ENCODE results near the gene STAC3. TPM values are rescaled to one million over a fixed set of nuclear protein-coding genes. Genes with fewer than 3 reads are reported as not detected.

Gene STAC3
- total and polyA plus RNA-seq, 10 of the 15 experiments (the other 5 are each of a cell fraction or from before 2014, with no cell fraction given) = 0.49 to 9.9 (median 3.8) TPM

GRCh38 chr12:57209916-57210315, 41.1 kb downstream of the STAC3 start (continued):
- TF ChIP-seq RUNX3 (IDR thresholded peaks at IDR 0.05; ENCODE audit: low read length) (no peak), NFYA (IDR thresholded peaks at IDR 0.05; ENCODE audit: borderline replicate concordance, low read depth, low read length) (no peak), ZZZ3 (IDR thresholded peaks at IDR 0.05; ENCODE audit: control insufficient read depth, insufficient read length, low read depth) (no peak), ZBED1 (IDR thresholded peaks at IDR 0.05; ENCODE audit: borderline replicate concordance) (no peak)

- Histone ChIP-seq H3K36me3 (ENCODE audit: control insufficient read depth in 2 of 2, insufficient read depth in 2 of 2, low read length in 1 of 2) (no peaks in the 10 kb centered on the region), H3K9ac (ENCODE audit: control insufficient read depth, insufficient read depth, low read length) (no peak overlapping the region), H3K79me2 (ENCODE audit: control insufficient read depth, insufficient read depth, low read length) (no peaks in the 10 kb centered on the region), H3K27ac (ENCODE audit: control insufficient read depth, insufficient read depth) (no peak overlapping the region), H4K20me1 (ENCODE audit: control insufficient read depth, insufficient read depth) (no peaks in the 10 kb centered on the region), H3K27me3 (replicated peaks in 1 of 2; ENCODE audit: control insufficient read depth in 2 of 2, insufficient read depth in 2 of 2, low read length in 1 of 2) (no peaks in the 10 kb centered on the region; a peak in 1 of 4 replicates), H2AFZ (ENCODE audit: control insufficient read depth, low read depth, low read length) (no peak overlapping the region), H3K4me2 (ENCODE audit: control insufficient read depth, insufficient read depth) (no peak overlapping the region), H3K4me3 (no peak overlapping the region), H3K4me1 (ENCODE audit: control insufficient read depth, insufficient read depth, low read length) (no peaks in the 10 kb centered on the region), H3K9me3 (replicated peaks; ENCODE audit: control insufficient read depth, insufficient read depth, low read length) (no peaks in the 10 kb centered on the region)
- intact Hi-C loops (cut with micrococcal nuclease; ENCODE audit: unreplicated experiment) = no loop called here
- 66% methylated on average over 21 of the region's 22 CpGs for WGBS (ENCODE audit: insufficient coverage, insufficient replicate concordance, low lambda C conversion rate, missing lambda C conversion rate)
- POLR2A ChIA-PET = no interaction called here
- RAD21 ChIA-PET (ENCODE audit: unreplicated experiment) = no interaction called here
- TF ChIP-seq ATF7 (IDR thresholded peaks at IDR 0.05; ENCODE audit: low read depth) (no peak), NR2C2 (IDR thresholded peaks at IDR 0.05; ENCODE audit: borderline replicate concordance, control insufficient read depth, insufficient read length, low read depth) (no peak), ZBTB4 (CRISPR knock-in tag; IDR thresholded peaks at IDR 0.05) (no peak), BCL3 (IDR thresholded peaks at IDR 0.05; ENCODE audit: borderline replicate concordance, insufficient read depth, low read depth, low read length, poor library complexity, severe bottlenecking) (no peak)
- CTCF ChIA-PET = interaction anchor here (1.1 to 1.4 kb wide), 2 partner anchors 34 to 85 kb away, joined by 3 to 5 read pairs; no protein-coding TSS in a partner anchor
- ATAC-seq = no peak
- no peak for DNase-seq (ENCODE audit: low read depth, low spot score)
- SMC1A ChIA-PET (ENCODE audit: uncharacterized antibody, unreplicated experiment) = no interaction called here
- no TSS peak for BruUV-seq (replicated peaks)
- in situ Hi-C loops (cut with MboI) = no loop called here
- FAIRE-seq = no peak
These were observed 42.2 kb downstream of the STAC3 start for GRCh38 chr12:57208631-57209282.

Data from GM12878 (cell line).